ENCODE results near the gene CPXM2. TPM values are rescaled to one million over a fixed set of nuclear protein-coding genes. Genes with fewer than 3 reads are reported as not detected.

The CPXM2 gene
- total RNA-seq, 1 experiment from 2014 or later, result 0.12 TPM

- RAD21 ChIA-PET (ENCODE audit: low non-redundant PET in 1 of 2, low total read pairs in 2 of 2, uncharacterized antibody in 2 of 2, unreplicated experiment in 2 of 2), result no interaction called here
- H3K79me2 ChIP-seq (ENCODE audit: insufficient read depth, low read length), result no peaks in the 10 kb centered on the region
- no peaks in the 10 kb centered on the region; a peak in 1 of 4 replicates for H3K4me1 ChIP-seq (ENCODE audit: control insufficient read depth in 1 of 2, insufficient read depth in 2 of 2, low read length in 2 of 2)
- no peak for DNase-seq (ENCODE audit: low read depth, low spot score)
- H3K36me3 ChIP-seq (ENCODE audit: control insufficient read depth in 1 of 2, insufficient read depth in 2 of 2, low read length in 2 of 2), result no peaks in the 10 kb centered on the region
- POLR2A ChIA-PET, result no interaction called here
- H3K9ac ChIP-seq (ENCODE audit: low read length), result no peak overlapping the region
- no TSS peak for BruUV-seq (replicated peaks)
- no peaks in the 10 kb centered on the region for H3K9me3 ChIP-seq (ENCODE audit: control insufficient read depth in 1 of 2, insufficient read depth in 1 of 2, low read depth in 1 of 2, low read length in 2 of 2)
- TF ChIP-seq TCF7L2 (IDR thresholded peaks at IDR 0.05; ENCODE audit: borderline replicate concordance, extremely low read depth, insufficient read depth, insufficient read length), result no peak
- TF ChIP-seq ATF3 (IDR thresholded peaks at IDR 0.05), result no peak
- no peak for TF ChIP-seq REST (IDR thresholded peaks at IDR 0.05; ENCODE audit: low read depth)
- TF ChIP-seq EZH2 (IDR thresholded peaks at IDR 0.05), result no peak
- TF ChIP-seq ELF1 (IDR thresholded peaks at IDR 0.05; ENCODE audit: borderline replicate concordance, low read depth), result no peak
- no peak for TF ChIP-seq CBX3 (IDR thresholded peaks at IDR 0.05; ENCODE audit: low read depth)
- no peak for TF ChIP-seq POLR2AphosphoS5 (IDR thresholded peaks at IDR 0.05; ENCODE audit: low read depth, low read length)
- TF ChIP-seq JUND (IDR thresholded peaks at IDR 0.05), result no peak
- TF ChIP-seq, protein P1, sequence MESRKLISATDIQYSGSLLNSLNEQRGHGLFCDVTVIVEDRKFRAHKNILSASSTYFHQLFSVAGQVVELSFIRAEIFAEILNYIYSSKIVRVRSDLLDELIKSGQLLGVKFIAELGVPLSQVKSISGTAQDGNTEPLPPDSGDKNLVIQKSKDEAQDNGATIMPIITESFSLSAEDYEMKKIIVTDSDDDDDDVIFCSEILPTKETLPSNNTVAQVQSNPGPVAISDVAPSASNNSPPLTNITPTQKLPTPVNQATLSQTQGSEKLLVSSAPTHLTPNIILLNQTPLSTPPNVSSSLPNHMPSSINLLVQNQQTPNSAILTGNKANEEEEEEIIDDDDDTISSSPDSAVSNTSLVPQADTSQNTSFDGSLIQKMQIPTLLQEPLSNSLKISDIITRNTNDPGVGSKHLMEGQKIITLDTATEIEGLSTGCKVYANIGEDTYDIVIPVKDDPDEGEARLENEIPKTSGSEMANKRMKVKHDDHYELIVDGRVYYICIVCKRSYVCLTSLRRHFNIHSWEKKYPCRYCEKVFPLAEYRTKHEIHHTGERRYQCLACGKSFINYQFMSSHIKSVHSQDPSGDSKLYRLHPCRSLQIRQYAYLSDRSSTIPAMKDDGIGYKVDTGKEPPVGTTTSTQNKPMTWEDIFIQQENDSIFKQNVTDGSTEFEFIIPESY (IDR thresholded peaks at IDR 0.05; ENCODE audit: extremely low read depth, insufficient replicate concordance, low read length), result no peak
- no peak for TF ChIP-seq RAD21 (IDR thresholded peaks at IDR 0.05; ENCODE audit: low read depth)
- no peak for TF ChIP-seq FOSL1 (IDR thresholded peaks at IDR 0.05; ENCODE audit: low read depth)
- no peak for TF ChIP-seq SP1 (IDR thresholded peaks at IDR 0.05; ENCODE audit: low read depth)
- no peak overlapping the region for H3K4me2 ChIP-seq (ENCODE audit: low read length)
- H4K20me1 ChIP-seq (ENCODE audit: insufficient read depth), result no peaks in the 10 kb centered on the region
- CTCF ChIA-PET, result no interaction called here
- no peaks in the 10 kb centered on the region for H3K9me2 ChIP-seq (ENCODE audit: insufficient read depth)
- intact Hi-C loops (cut with micrococcal nuclease), result no loop called here
- ATAC-seq, result no peak
- no peak overlapping the region for H3K27ac ChIP-seq (ENCODE audit: low read depth, low read length)
- H3K27me3 ChIP-seq (ENCODE audit: insufficient read depth, low read length), result peaks cover 51% of the 10 kb centered on the region
- H3K4me3 ChIP-seq (replicated peaks in 1 of 2; ENCODE audit: low read depth in 1 of 2, low read length in 2 of 2), result no peak overlapping the region
- no peak overlapping the region for H2AFZ ChIP-seq (ENCODE audit: low read depth, low read length, poor library complexity, severe bottlenecking)
Measured at GRCh38 chr10:123788981-123789380, 102.6 kb downstream of the CPXM2 start.

All from HCT116 (cell line).